GM12891 (cell line): ENCODE data around the gene FBXO15.

Source experiments
- POLR2A ChIP-seq: IDR thresholded peaks from 2 replicates; pipeline ENCODE4 v1.6.1; 2011; ENCODE audit warnings: low read depth, low read length, control low read depth
- POLR2AphosphoS5 ChIP-seq: IDR thresholded peaks from 2 replicates; pipeline ENCODE4 v1.6.1; 2011; ENCODE audit warnings: low read depth, low read length, control low read depth
- POU2F2 ChIP-seq: IDR thresholded peaks from 2 replicates; pipeline ENCODE4 v1.6.1; 2011; ENCODE audit warnings: low read depth, mild to moderate bottlenecking, control low read depth, low read length, moderate library complexity
- SPI1 ChIP-seq: IDR thresholded peaks from 2 replicates; pipeline ENCODE4 v1.6.1; 2011; ENCODE audit warnings: low read depth, low read length, control low read depth
- TAF1 ChIP-seq: IDR thresholded peaks from 2 replicates; pipeline ENCODE4 v1.6.1; 2011; ENCODE audit warnings: low read depth, low read length, control low read depth

GRCh38 chr18:74116633-74117554 lies 30.7 kb downstream of the FBXO15 start:
- TF ChIP-seq POLR2AphosphoS5 (no peak), POLR2A (no peak), TAF1 (no peak), SPI1 (no peak), POU2F2 (no peak)
